Right forelimb (tissue), 1 donor: ENCODE data around the gene HAGH.

ENCODE experiments used
- DNase-seq: peaks from one replicate; pipeline ENCODE4 v3.0.0-alpha.2; 2018

The HAGH gene

GRCh38 chr16:1772908-1773702, 53.5 kb downstream of the HAGH start, which contains the start of gene MRPS34:
Gene MRPS34, minus strand, starts transcription at chr16:1773134. Its CDS starts 15 bp downstream, at chr16:1773119.
- DNase-seq, result peak; percentile 90

- no peak for DNase-seq
These were observed 54.2 kb downstream of the HAGH start, which contains the start of gene EME2 for GRCh38 chr16:1772362-1772907. Gene EME2, plus strand, starts transcription at chr16:1772810. Its CDS starts 418 bp downstream, at chr16:1773228.

DNA sequence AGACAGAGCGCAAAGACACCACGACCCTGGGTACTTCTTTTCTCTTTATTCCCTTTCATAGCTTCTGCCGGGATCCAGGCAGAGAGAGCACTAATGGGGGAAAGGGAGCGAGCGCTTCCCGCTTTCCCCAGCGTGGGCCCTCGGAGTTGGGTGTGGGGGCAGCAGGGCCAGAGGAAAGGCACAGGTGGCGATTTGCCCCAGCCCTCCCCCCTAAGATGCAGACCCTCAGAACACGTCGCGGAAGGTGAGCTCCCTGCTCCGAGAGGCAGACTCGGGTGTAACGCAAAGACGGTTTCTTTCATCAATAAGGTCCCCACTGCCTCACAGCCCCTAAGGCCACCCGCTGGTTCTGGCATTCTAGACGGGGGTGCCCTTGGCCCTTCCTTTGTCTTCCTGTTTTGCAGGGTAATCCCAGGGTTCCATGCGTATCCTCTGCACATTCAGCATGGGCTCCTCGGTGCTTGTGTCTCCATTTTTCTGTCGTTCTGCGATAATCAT, 54.7 kb downstream of the HAGH start:
- peak; percentile 45 for DNase-seq

DNA sequence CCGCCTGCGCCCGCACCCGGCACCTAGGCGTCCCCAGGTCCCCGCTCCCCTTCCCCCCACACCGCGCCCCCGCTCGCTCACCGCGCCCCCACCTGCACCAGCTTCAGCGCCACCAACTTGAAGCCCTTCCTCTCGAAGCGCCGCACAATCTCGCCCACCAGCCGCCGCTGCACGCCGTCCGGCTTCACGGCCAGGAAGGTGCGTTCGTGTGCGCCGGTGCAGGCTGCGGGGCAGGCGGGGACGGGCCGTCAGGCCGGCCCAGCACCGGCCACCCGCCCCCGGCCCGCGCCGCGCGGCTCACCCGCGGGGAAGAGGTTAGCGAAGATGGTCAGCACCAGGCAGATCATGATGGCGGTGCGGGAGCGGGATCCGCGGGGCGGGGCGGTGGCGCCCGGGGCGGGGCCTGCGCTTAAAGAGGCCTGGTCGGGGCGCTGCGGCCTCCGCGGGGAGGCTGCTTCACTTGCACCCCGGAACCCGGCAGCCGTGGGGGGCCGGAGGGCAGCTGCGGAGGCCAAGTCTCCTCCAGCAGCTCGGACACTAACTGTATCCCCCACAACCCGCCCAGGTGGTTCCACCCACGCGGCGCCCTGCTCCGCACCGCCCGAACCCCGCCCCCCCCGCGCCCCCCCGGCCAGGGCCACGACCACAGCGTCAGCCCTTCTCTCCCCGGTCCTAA, 55.3 kb downstream of the HAGH start, which contains the start of gene NME3:
Gene NME3, minus strand, starts transcription at position 356 of the 676 bp plus-strand sequence. Its CDS starts 9 bp downstream, at position 347.
- DNase-seq, result peak; percentile 87

- peak; percentile 60 for DNase-seq
These were observed 56.1 kb downstream of the HAGH start for GRCh38 chr16:1770328-1771187.

GRCh38 chr16:1769402-1770300, 57.0 kb downstream of the HAGH start:
- DNase-seq, result peak; percentile 46

- peak; percentile 45 for DNase-seq
These were observed 57.7 kb downstream of the HAGH start for GRCh38 chr16:1768767-1769401.

DNA sequence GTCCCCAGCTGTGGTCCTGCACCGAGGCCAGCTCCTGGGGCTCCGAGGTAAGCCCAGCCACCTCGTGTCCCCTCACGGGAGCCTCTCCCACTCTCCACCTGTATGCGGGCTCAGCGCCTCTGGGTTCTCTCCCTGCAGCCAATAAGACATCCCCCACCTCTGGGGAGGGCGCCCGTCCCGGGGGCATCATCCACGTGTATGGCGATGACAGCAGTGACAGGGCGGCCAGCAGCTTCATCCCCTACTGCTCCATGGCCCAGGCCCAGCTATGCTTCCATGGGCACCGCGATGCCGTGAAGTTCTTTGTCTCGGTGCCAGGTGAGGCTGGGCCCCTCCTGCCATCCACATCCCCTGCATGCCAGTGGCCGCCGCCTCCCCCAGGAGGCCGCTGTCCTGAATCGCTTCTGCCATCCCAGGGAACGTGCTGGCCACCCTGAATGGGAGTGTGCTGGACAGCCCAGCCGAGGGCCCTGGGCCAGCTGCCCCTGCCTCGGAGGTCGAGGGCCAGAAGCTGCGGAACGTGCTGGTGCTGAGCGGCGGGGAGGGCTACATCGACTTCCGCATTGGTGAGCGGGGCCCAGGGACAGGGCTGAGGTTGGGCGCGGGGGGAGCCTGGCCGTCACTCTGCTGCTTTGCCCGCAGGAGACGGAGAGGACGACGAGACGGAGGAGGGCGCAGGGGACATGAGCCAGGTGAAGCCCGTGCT, 58.4 kb downstream of the HAGH start:
- no peak for DNase-seq

DNA sequence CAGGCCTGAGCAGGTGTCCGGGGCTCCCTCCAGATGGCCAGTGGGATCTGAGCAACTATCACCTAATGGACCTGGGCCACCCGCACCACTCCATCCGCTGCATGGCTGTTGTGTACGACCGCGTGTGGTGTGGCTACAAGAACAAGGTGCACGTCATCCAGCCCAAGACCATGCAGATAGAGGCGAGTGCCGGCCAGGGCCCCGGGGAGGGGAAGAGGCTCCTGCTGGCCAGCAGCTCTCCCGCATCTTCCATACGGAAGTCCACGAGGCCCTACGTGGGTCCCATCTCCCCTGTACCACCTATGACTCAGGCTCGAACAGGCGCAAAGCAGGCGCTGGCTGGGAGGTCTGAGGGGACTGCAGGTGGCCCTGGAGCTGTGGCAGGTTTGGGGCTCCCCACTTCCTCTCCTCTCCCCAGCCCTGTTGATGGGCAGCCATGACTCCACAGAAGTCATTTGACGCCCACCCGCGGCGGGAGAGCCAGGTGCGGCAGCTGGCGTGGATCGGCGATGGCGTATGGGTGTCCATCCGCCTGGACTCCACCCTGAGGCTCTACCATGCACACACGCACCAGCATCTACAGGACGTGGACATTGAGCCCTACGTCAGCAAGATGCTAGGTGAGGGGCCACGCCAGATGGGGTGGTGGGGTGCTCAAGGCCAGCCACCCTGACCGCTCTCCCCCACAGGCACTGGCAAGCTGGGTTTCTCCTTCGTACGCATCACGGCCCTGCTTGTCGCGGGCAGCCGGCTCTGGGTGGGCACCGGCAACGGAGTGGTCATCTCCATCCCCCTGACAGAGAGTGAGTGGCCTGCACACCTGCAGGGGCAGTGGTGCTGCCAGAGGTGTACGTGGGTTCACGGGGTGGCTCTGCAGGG, 59.3 kb downstream of the HAGH start:
- DNase-seq, result no peak

GRCh38 chr16:1766701-1767100, 59.9 kb downstream of the HAGH start:
- no peak for DNase-seq

- no peak for DNase-seq
These were observed 60.4 kb downstream of the HAGH start for GRCh38 chr16:1766231-1766630.

DNA sequence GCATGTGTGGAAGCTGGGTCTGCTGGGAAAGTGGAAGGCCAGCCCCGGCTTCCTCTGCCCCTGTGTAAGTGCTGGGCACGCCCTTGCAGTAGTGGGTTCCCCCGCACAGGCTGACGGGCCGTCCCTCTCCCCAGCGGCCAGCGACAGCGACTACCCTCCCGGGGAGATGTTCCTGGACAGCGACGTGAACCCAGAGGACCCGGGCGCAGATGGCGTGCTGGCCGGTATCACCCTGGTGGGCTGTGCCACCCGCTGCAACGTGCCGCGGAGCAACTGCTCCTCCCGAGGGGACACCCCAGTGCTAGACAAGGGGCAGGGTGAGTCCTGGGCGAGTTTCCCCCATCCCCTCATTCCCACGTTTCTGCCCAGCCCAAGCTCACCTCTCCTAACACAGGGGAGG, 60.8 kb downstream of the HAGH start:
- DNase-seq, result no peak

GRCh38 chr16:1764971-1765370, 61.7 kb downstream of the HAGH start:
- DNase-seq, result no peak

- peak; percentile 61 for DNase-seq
These were observed 62.8 kb downstream of the HAGH start for GRCh38 chr16:1763521-1764511.

- no peak for DNase-seq
These were observed 63.6 kb downstream of the HAGH start for GRCh38 chr16:1762879-1763520.

- no peak for DNase-seq
These were observed 64.3 kb downstream of the HAGH start for GRCh38 chr16:1762196-1762878.

DNA sequence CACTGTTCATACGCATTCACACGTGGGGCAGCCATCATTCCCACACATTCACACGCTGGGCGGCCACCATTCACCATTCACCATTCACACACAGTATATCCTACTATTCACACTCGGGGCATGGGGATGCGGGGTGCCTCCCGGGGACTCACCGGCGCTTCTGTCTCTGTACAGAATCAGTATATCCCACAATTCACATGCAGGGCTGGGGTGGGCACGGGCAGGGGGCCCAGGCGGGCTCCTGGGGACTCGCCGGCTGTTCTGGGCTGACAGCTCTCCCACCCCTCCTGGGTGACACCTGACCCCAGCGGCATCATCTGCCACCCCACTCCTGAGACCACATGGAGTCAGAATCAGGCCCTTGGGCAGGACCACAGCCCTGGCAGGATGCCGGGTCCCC, 64.9 kb downstream of the HAGH start:
- DNase-seq, result no peak
